ENCODE measurements around the gene MAML2.

DNA sequence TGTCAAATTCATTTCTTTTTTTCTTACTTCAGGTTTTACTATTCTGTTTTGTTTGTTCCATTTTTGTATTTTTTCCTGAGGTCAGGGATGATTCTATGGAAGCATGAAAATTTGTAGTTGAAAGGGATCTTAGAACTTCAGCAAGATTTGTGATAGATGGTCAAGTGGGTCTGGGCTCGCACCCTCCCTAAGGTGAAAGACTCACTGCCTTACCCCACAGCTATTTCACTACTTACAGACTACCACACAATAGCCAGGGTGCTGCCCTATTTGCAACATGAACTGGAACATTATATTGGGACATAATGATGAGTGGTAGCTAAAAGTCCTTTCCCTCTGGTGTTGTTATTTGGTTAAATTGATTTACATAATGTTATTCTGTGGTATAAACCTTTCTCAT lies 62.6 kb downstream of the MAML2 start:
- TF ChIP-seq POLR2A (IDR thresholded peaks at IDR 0.05; ENCODE audit: low read depth, low read length) (no peak), TAF1 (IDR thresholded peaks at IDR 0.05; ENCODE audit: borderline replicate concordance, low read depth, low read length) (no peak)

Measured in GM12892 (cell line).